Keratinocyte (primary cell): ENCODE results near the gene CD47. TPM values are rescaled to one million over a fixed set of nuclear protein-coding genes. Genes with fewer than 3 reads are reported as not detected.

ENCODE experiments used
- DNase-seq: peaks from one replicate; pipeline ENCODE4 v3.0.0-alpha.2; 2011; ENCODE audit warnings: low read depth, missing footprints, low spot score
- FAIRE-seq: peaks from 2 replicates; lab custom pipeline; 2011; peaks lifted over from hg19 to GRCh38; lab: Jason Lieb, UNC
- H2AFZ ChIP-seq: 2 replicates; pipeline ENCODE4 v1.6.0; 2012; ENCODE audit warnings: low read length, control low read depth, inconsistent platforms; ENCODE audit not compliant: control insufficient read depth
- H3K27ac ChIP-seq: 2 replicates; pipeline ENCODE4 v1.5.1; 2011; ENCODE audit warnings: low read length; ENCODE audit not compliant: control insufficient read depth, insufficient read depth
- H3K27me3 ChIP-seq: 3 replicates; pipeline ENCODE4 v1.6.0; 2011; ENCODE audit warnings: low read length; ENCODE audit not compliant: control insufficient read depth, insufficient read depth; ENCODE audit errors: extremely low read depth
- H3K36me3 ChIP-seq, 2 experiments: 2 replicates in 1 of 2; 3 replicates in 1 of 2; pipeline ENCODE4 v1.5.1; 2011; ENCODE audit warnings: low read length in 2 of 2, mild to moderate bottlenecking in 1 of 2; ENCODE audit not compliant: control insufficient read depth in 2 of 2, insufficient read depth in 2 of 2; ENCODE audit errors: extremely low read depth in 1 of 2
- H3K4me1 ChIP-seq: 3 replicates; pipeline ENCODE4 v1.5.1; 2011; ENCODE audit warnings: low read length; ENCODE audit not compliant: control insufficient read depth, insufficient read depth; ENCODE audit errors: extremely low read depth
- H3K4me2 ChIP-seq: 3 replicates; pipeline ENCODE4 v1.6.0; 2011; ENCODE audit warnings: low read depth, low read length; ENCODE audit not compliant: control insufficient read depth, insufficient read depth; ENCODE audit errors: extremely low read depth
- H3K4me3 ChIP-seq, 3 experiments: fragments of 200-600 bp in 1 of 3; sonication (generic) in 1 of 3; 2 replicates in 2 of 3; 3 replicates in 1 of 3; pipeline ENCODE4 v1.5.1; 2011 to 2016; ENCODE audit warnings: low read length in 3 of 3, mild to moderate bottlenecking in 3 of 3, control low read depth in 2 of 3, inconsistent platforms in 1 of 3, low read depth in 1 of 3, mixed read lengths in 1 of 3, mixed run types in 1 of 3, moderate library complexity in 1 of 3; ENCODE audit not compliant: control insufficient read depth in 2 of 3, insufficient read depth in 2 of 3; ENCODE audit errors: extremely low read depth in 1 of 3
- H3K79me2 ChIP-seq: 2 replicates; pipeline ENCODE4 v1.6.0; 2012; ENCODE audit warnings: low read length; ENCODE audit not compliant: control insufficient read depth, insufficient read depth
- H3K9ac ChIP-seq: 3 replicates; pipeline ENCODE4 v1.6.0; 2011; ENCODE audit warnings: low read length; ENCODE audit not compliant: control insufficient read depth, insufficient read depth; ENCODE audit errors: extremely low read depth
- H3K9me1 ChIP-seq: 3 replicates; pipeline ENCODE4 v1.6.0; 2011; ENCODE audit warnings: low read length; ENCODE audit not compliant: control insufficient read depth, insufficient read depth; ENCODE audit errors: extremely low read depth
- H3K9me3 ChIP-seq: 2 replicates; pipeline ENCODE4 v1.5.1; 2012; ENCODE audit warnings: low read depth, low read length; ENCODE audit not compliant: control insufficient read depth
- H4K20me1 ChIP-seq: 3 replicates; pipeline ENCODE4 v1.6.0; 2011; ENCODE audit warnings: low read length; ENCODE audit not compliant: control insufficient read depth, insufficient read depth; ENCODE audit errors: extremely low read depth
- EZH2 ChIP-seq: IDR thresholded peaks from one replicate; pipeline ENCODE4 v1.6.1; 2012; ENCODE audit warnings: inconsistent platforms, mild to moderate bottlenecking, low read length, moderate library complexity
- dilution Hi-C: fragments of 300-500 bp; cut with MboI; formaldehyde crosslinking; loops from one replicate; pipeline ENCODE4 v1.7.0; 2020; ENCODE audit warnings: low sequenced_read_pairs; ENCODE audit not compliant: extremely low pct_ligation_motif_present
- polyA plus RNA-seq, 5 experiments: library from polyadenylated mRNA; depleted of rRNA in 3 of 5; stranded (reverse) in 3 of 5; stranded (forward) in 1 of 5; unstranded in 1 of 5; fragments of >200 nt; gene quantifications; 1 replicate in 1 of 5; 2 replicates in 3 of 5; 3 replicates in 1 of 5; pipeline versions ENCODE4 v1.2.1 to v1.2.3, GENCODE V29; 2011 to 2012; ENCODE audit warnings: missing spikeins in 2 of 5, low read depth in 1 of 5, low replicate concordance in 1 of 5
- TF ChIP-seq, protein P1 (sequence below), 3 experiments: IDR thresholded peaks in 1 of 3; conservative IDR thresholded peaks in 1 of 3; optimal IDR thresholded peaks in 1 of 3; 2 replicates in 2 of 3; 3 replicates in 1 of 3; pipeline versions ENCODE3 to v1.5.1; 2011; ENCODE audit warnings: low read length in 3 of 3, mild to moderate bottlenecking in 3 of 3, moderate library complexity in 2 of 3, control low read depth in 1 of 3, inconsistent platforms in 1 of 3; ENCODE audit not compliant: insufficient read depth in 2 of 3; ENCODE audit errors: extremely low read depth in 1 of 3

The CD47 gene
- polyA plus RNA-seq, 1 donor (not counting 4 experiments of a cell fraction or from before 2014, with no cell fraction given): 96.5 TPM

DNA sequence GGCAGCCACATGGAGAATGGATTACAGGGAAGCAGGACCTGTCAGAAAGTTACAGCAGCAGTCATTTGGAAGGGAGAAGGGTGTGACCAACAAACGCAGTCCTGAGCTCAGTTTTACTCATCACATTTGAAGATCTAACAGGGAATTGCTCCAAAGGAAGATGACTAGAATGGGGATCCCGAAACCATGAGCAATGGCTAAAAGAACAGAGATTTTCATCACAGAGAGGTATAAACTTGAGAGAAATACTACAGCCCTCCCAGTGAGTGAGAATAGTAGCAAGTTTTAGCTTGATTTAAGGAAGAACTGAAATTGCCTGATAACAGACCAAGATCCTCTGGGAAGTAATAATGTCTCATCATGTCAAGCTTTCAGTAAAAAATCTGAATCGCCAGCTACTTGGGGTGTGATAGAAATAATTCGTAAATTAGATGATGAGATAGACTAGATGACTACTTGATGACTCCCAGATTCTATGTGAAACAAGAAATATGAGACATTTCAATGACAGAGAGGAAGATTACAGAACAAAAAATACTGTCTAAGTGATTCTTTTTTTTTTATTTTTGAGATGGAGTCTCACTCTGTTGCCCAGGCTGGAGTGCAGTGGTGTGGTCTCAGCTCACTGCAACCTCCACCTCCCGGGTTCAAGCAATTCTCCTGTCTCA, 16.9 kb downstream of the CD47 start:
- FAIRE-seq (peak; percentile 89), DNase-seq (no peak)
- Histone ChIP-seq H3K4me3 (peak overlapping the region in 1 of 3 experiments; percentile 5), H4K20me1 (no peaks in the 10 kb centered on the region), H2AFZ (no peak overlapping the region), H3K36me3 (peaks cover 0 to 3% of the 10 kb centered on the region in 2 experiments), H3K9me3 (no peaks in the 10 kb centered on the region), H3K4me2 (peak overlapping the region; percentile 49), H3K27ac (peak overlapping the region; percentile 63), H3K9me1 (no peaks in the 10 kb centered on the region), H3K79me2 (peaks cover 18% of the 10 kb centered on the region), H3K27me3 (no peaks in the 10 kb centered on the region), H3K9ac (no peak overlapping the region), H3K4me1 (peaks cover 8% of the 10 kb centered on the region)
- dilution Hi-C loops: no loop called here
- no peak for TF ChIP-seq EZH2

DNA sequence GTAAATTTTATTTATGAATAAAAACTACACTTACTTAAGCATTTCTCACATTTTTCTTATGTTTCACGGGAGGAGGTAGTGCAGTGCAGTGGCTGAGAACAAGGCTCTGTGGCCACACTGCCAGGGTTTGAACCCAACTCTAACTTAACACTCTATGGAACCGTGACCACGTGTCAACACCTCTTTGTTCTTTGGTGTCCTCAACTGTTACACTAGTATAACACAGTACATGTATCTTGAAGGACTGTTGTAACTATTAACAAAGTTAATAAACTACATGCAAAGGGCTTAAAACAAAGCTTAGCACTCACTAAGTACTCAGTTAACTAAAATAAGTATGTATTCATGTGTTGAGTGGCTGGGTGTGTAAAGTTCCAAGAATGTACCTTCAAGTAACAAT, 19.5 kb downstream of the CD47 start:
- H4K20me1 ChIP-seq: no peaks in the 10 kb centered on the region
- FAIRE-seq (peak; percentile 29), DNase-seq (no peak)
- dilution Hi-C loops: no loop called here
- no peak overlapping the region for H3K4me3 ChIP-seq
- peaks cover 8% of the 10 kb centered on the region for H3K4me1 ChIP-seq
- no peak overlapping the region for H3K9ac ChIP-seq
- H3K9me1 ChIP-seq: no peaks in the 10 kb centered on the region
- no peak for TF ChIP-seq EZH2
- H2AFZ ChIP-seq: no peak overlapping the region
- H3K4me2 ChIP-seq: no peak overlapping the region
- no peaks in the 10 kb centered on the region for H3K9me3 ChIP-seq
- H3K27me3 ChIP-seq: no peaks in the 10 kb centered on the region
- H3K79me2 ChIP-seq: peaks cover 10% of the 10 kb centered on the region
- peaks cover 0 to 3% of the 10 kb centered on the region in 2 experiments for H3K36me3 ChIP-seq
- H3K27ac ChIP-seq: no peak overlapping the region

DNA sequence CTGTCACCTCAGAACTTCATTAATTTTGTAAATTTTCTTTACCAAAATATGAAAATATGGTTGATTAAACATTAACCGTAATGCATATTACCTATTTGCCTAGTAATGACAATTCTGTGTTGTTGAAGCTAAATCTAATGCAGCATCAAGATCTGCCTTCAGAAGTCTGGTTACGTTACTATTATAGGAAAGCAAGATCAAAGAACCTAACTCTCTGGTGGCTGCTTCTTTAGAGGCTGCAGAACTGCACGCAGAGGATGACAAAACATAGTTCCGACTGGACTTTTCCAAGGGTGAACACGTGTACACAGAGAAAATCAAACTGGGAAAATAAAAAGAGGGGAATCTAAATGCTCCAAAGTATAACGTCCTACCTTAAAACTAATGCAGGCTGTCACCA, 20.5 kb downstream of the CD47 start:
- TF ChIP-seq, protein P1, sequence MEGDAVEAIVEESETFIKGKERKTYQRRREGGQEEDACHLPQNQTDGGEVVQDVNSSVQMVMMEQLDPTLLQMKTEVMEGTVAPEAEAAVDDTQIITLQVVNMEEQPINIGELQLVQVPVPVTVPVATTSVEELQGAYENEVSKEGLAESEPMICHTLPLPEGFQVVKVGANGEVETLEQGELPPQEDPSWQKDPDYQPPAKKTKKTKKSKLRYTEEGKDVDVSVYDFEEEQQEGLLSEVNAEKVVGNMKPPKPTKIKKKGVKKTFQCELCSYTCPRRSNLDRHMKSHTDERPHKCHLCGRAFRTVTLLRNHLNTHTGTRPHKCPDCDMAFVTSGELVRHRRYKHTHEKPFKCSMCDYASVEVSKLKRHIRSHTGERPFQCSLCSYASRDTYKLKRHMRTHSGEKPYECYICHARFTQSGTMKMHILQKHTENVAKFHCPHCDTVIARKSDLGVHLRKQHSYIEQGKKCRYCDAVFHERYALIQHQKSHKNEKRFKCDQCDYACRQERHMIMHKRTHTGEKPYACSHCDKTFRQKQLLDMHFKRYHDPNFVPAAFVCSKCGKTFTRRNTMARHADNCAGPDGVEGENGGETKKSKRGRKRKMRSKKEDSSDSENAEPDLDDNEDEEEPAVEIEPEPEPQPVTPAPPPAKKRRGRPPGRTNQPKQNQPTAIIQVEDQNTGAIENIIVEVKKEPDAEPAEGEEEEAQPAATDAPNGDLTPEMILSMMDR (optimal IDR thresholded peaks at IDR 0.05 in 1 of 3, IDR thresholded peaks at IDR 0.05 in 1 of 3, conservative IDR thresholded peaks at IDR 0.05 in 1 of 3; ENCODE audit: extremely low read depth in 1 of 3, insufficient read depth in 2 of 3, low read length in 3 of 3): no peak
- TF ChIP-seq EZH2: no peak
- DNase-seq (no peak), FAIRE-seq (no peak)
- Histone ChIP-seq H2AFZ (no peak overlapping the region), H3K4me2 (no peak overlapping the region), H3K27ac (no peak overlapping the region), H4K20me1 (no peaks in the 10 kb centered on the region), H3K36me3 (peaks cover 0 to 3% of the 10 kb centered on the region in 2 experiments), H3K4me3 (no peak overlapping the region), H3K9ac (no peak overlapping the region), H3K9me1 (no peaks in the 10 kb centered on the region), H3K79me2 (peaks cover 8% of the 10 kb centered on the region), H3K9me3 (no peaks in the 10 kb centered on the region), H3K27me3 (no peaks in the 10 kb centered on the region), H3K4me1 (peaks cover 8% of the 10 kb centered on the region)
- dilution Hi-C loops: no loop called here
